Myocyte (in vitro differentiated cells): ENCODE measurements around the gene MSANTD7. TPM values are rescaled to one million over a fixed set of nuclear protein-coding genes. Genes with fewer than 3 reads are reported as not detected.
"Not testable (repeated sequence)": the region's sequence is repeated elsewhere in the genome, so short reads cannot be mapped to it uniquely, and the experiment has no call there.

Experiments used
- DNase-seq: peaks from one replicate; pipeline ENCODE4 v3.0.0-alpha.2; 2012; ENCODE audit warnings: low read depth
- polyA plus RNA-seq: library from polyadenylated mRNA; unstranded; fragments of >200 nt; gene quantifications from one replicate; pipeline ENCODE4 v1.2.1, GENCODE V29; 2012; ENCODE audit warnings: missing spikeins
- total RNA-seq: library from RNA; depleted of rRNA; stranded (reverse); fragments of >200 nt; gene quantifications from 2 replicates; pipeline ENCODE4 v1.2.3, GENCODE V29; 2014

The MSANTD7 gene
- total RNA-seq = 15.2 and 15.9 TPM in 2 replicates
- 6.9 TPM for polyA plus RNA-seq

GRCh38 chr10:14837757-14838581, at the start of gene MSANTD7, which contains the start of the genes CDNF and HSPA14:
Gene MSANTD7 (plus strand): TSS chr10:14838306. CDS start chr10:14842285, 3,979 bp downstream.
Gene CDNF (minus strand): TSS chr10:14838037. CDS start chr10:14837946, 91 bp downstream.
Gene HSPA14 (plus strand): TSS chr10:14838306. CDS start chr10:14838403, 97 bp downstream.
- DNase-seq = peak; percentile 100

- DNase-seq = no peak
Measured at GRCh38 chr10:14798636-14799035, 39.5 kb upstream of the MSANTD7 start.

- no peak for DNase-seq
Measured at GRCh38 chr10:14800397-14800796, 37.7 kb upstream of the MSANTD7 start.

- no peak for DNase-seq
Measured at GRCh38 chr10:14801723-14802122, 36.4 kb upstream of the MSANTD7 start.

GRCh38 chr10:14803827-14804226, 34.3 kb upstream of the MSANTD7 start:
- no peak for DNase-seq

- no peak for DNase-seq
Measured at GRCh38 chr10:14806318-14806717, 31.8 kb upstream of the MSANTD7 start.

- no peak for DNase-seq
Measured at GRCh38 chr10:14810969-14811953, 26.8 kb upstream of the MSANTD7 start.

GRCh38 chr10:14812271-14812670, 25.8 kb upstream of the MSANTD7 start:
- DNase-seq = no peak

GRCh38 chr10:14815681-14816080, 22.4 kb upstream of the MSANTD7 start:
- DNase-seq = no peak

- DNase-seq = not testable (repeated sequence)
Measured at GRCh38 chr10:14816717-14817116, 21.4 kb upstream of the MSANTD7 start.

- peak; percentile 23 for DNase-seq
Measured at GRCh38 chr10:14820010-14820774, 17.9 kb upstream of the MSANTD7 start.

- DNase-seq = no peak
Measured at GRCh38 chr10:14820775-14821154, 17.3 kb upstream of the MSANTD7 start.

GRCh38 chr10:14821635-14822375, 16.3 kb upstream of the MSANTD7 start:
- DNase-seq = no peak

- DNase-seq = peak; percentile 70
Measured at GRCh38 chr10:14822879-14823755, 15.0 kb upstream of the MSANTD7 start.

- no peak for DNase-seq
Measured at GRCh38 chr10:14823966-14824365, 14.1 kb upstream of the MSANTD7 start.

GRCh38 chr10:14826076-14826829, 11.9 kb upstream of the MSANTD7 start:
- DNase-seq = no peak

- DNase-seq = no peak
Measured at GRCh38 chr10:14833106-14833505, 5.0 kb upstream of the MSANTD7 start.

- DNase-seq = no peak
Measured at GRCh38 chr10:14836208-14836607, 1.9 kb upstream of the MSANTD7 start.
